ENCODE results near the gene SCRN3.

The SCRN3 gene

GRCh38 chr2:174412256-174412655 is 16.7 kb downstream of the SCRN3 start:
- DNase-seq = no peak

- no peak for DNase-seq
These were observed 32.7 kb downstream of the SCRN3 start for GRCh38 chr2:174428214-174428613.

GRCh38 chr2:174430066-174430465 is 34.5 kb downstream of the SCRN3 start:
- DNase-seq = no peak

GRCh38 chr2:174431902-174432301 is 36.4 kb downstream of the SCRN3 start:
- DNase-seq = no peak

GRCh38 chr2:174436351-174436750 is 40.8 kb downstream of the SCRN3 start:
- no peak for DNase-seq

- DNase-seq = no peak
These were observed 42.8 kb downstream of the SCRN3 start for GRCh38 chr2:174438146-174438886.

- DNase-seq = no peak
These were observed 43.8 kb downstream of the SCRN3 start for GRCh38 chr2:174439323-174439722.

GRCh38 chr2:174439950-174440349 is 44.4 kb downstream of the SCRN3 start:
- DNase-seq = no peak

GRCh38 chr2:174442546-174443510 is 47.3 kb downstream of the SCRN3 start:
- DNase-seq = no peak

GRCh38 chr2:174444761-174445160 is 49.2 kb downstream of the SCRN3 start:
- DNase-seq = no peak

- DNase-seq = no peak
These were observed 49.7 kb downstream of the SCRN3 start for GRCh38 chr2:174445248-174445647.

- no peak for DNase-seq
These were observed 51.0 kb downstream of the SCRN3 start for GRCh38 chr2:174446531-174446930.

- DNase-seq = no peak
These were observed 53.5 kb downstream of the SCRN3 start for GRCh38 chr2:174449033-174449432.

- no peak for DNase-seq
These were observed 54.7 kb downstream of the SCRN3 start for GRCh38 chr2:174450021-174450816.

- no peak for DNase-seq
These were observed 59.0 kb downstream of the SCRN3 start for GRCh38 chr2:174454566-174454965.

- no peak for DNase-seq
These were observed 65.7 kb downstream of the SCRN3 start for GRCh38 chr2:174461221-174461620.

- no peak for DNase-seq
These were observed 69.8 kb downstream of the SCRN3 start for GRCh38 chr2:174465327-174465726.

- no peak for DNase-seq
These were observed 78.3 kb downstream of the SCRN3 start for GRCh38 chr2:174473796-174474195.

GRCh38 chr2:174477759-174478158 is 82.2 kb downstream of the SCRN3 start:
- DNase-seq = no peak

Measured in hematopoietic multipotent progenitor cell treated with erythropoietin and hydrocortisone succinate and interleukin-3 and kit ligand, for 6 days (in vitro differentiated cells).